Right forelimb (tissue), 1 donor: ENCODE measurements around the gene VEZF1.

ENCODE experiments used
- DNase-seq: peaks from one replicate; pipeline ENCODE4 v3.0.0-alpha.2; 2018

The VEZF1 gene

GRCh38 chr17:57987581-57988300 is at the start of gene VEZF1:
VEZF1 (minus strand) TSS chr17:57988254; CDS start chr17:57988111, 143 bp downstream.
- DNase-seq: peak; percentile 89

GRCh38 chr17:58032691-58033415 is 44.8 kb upstream of the VEZF1 start:
- no peak for DNase-seq

- no peak for DNase-seq
Measured at GRCh38 chr17:58028578-58028977, 40.5 kb upstream of the VEZF1 start.

- DNase-seq: no peak
Measured at GRCh38 chr17:58020401-58020800, 32.3 kb upstream of the VEZF1 start.

- DNase-seq: no peak
Measured at GRCh38 chr17:58019521-58019920, 31.5 kb upstream of the VEZF1 start.

- DNase-seq: no peak
Measured at GRCh38 chr17:58019039-58019438, 31.0 kb upstream of the VEZF1 start.

GRCh38 chr17:58010067-58010799 is 22.2 kb upstream of the VEZF1 start:
- DNase-seq: no peak

- no peak for DNase-seq
Measured at GRCh38 chr17:58007781-58008706, 20.0 kb upstream of the VEZF1 start.

- DNase-seq: peak; percentile 98
Measured at GRCh38 chr17:58006924-58007780, 19.1 kb upstream of the VEZF1 start, which contains the start of gene SRSF1. SRSF1 (minus strand) TSS chr17:58007246; CDS start chr17:58007137, 109 bp downstream.

- peak; percentile 81 for DNase-seq
Measured at GRCh38 chr17:58006560-58006923, 18.5 kb upstream of the VEZF1 start.

- no peak for DNase-seq
Measured at GRCh38 chr17:58005728-58006559, 17.9 kb upstream of the VEZF1 start.

GRCh38 chr17:58005031-58005727 is 17.1 kb upstream of the VEZF1 start:
- no peak for DNase-seq

GRCh38 chr17:58004060-58004459 is 16.0 kb upstream of the VEZF1 start:
- no peak for DNase-seq

GRCh38 chr17:58002973-58003372 is 14.9 kb upstream of the VEZF1 start:
- no peak for DNase-seq

GRCh38 chr17:58002154-58002948 is 14.3 kb upstream of the VEZF1 start:
- no peak for DNase-seq

- no peak for DNase-seq
Measured at GRCh38 chr17:58001461-58002124, 13.5 kb upstream of the VEZF1 start.

- no peak for DNase-seq
Measured at GRCh38 chr17:57999496-58000017, 11.5 kb upstream of the VEZF1 start.

GRCh38 chr17:57999010-57999495 is 11.0 kb upstream of the VEZF1 start:
- DNase-seq: no peak
